H1 (cell line): ENCODE results near the gene GTF2H2C_2.
"Not testable (repeated sequence)": the region's sequence is repeated elsewhere in the genome, so short reads cannot be mapped to it uniquely, and the experiment has no call there.

Source experiments
- CTCF ChIA-PET: fragments of 300-600 bp; sonication (Branson Sonifier 250); formaldehyde crosslinking; loops from one replicate; lab custom pipeline; 2021; ENCODE audit not compliant: partially characterized antibody; lab: Charles Lee
- POLR2A ChIA-PET: fragments of 300-600 bp; sonication (Branson Sonifier 250); formaldehyde crosslinking; loops from one replicate; lab custom pipeline; 2021; ENCODE audit warnings: inconsistent platforms; ENCODE audit not compliant: partially characterized antibody; lab: Charles Lee
- DNase-seq, 2 experiments: peaks; one replicate each; pipeline versions ENCODE4 v3.0.0 to v3.0.0-alpha.2; 2010 to 2022; ENCODE audit warnings: low spot score in 2 of 2, low read depth in 1 of 2, mixed read lengths in 1 of 2
- FAIRE-seq: peaks from 2 replicates; lab custom pipeline; 2011; peaks lifted over from hg19 to GRCh38; lab: Jason Lieb, UNC
- H2AFZ ChIP-seq: 2 replicates; pipeline ENCODE4 v1.8.1; 2012; ENCODE audit warnings: low read length, inconsistent platforms
- H2AK5ac ChIP-seq: 2 replicates; pipeline ENCODE4 v1.6.1; 2013; ENCODE audit warnings: low read depth, low read length
- H2BK120ac ChIP-seq: replicated peaks from 2 replicates; pipeline ENCODE3; 2013; ENCODE audit warnings: low read depth, low read length, inconsistent platforms
- H2BK12ac ChIP-seq: 2 replicates; pipeline ENCODE4 v1.6.1; 2013; ENCODE audit warnings: low read depth, low read length
- H2BK15ac ChIP-seq: 2 replicates; pipeline ENCODE4 v1.6.1; 2013; ENCODE audit warnings: low read length
- H2BK20ac ChIP-seq: 2 replicates; pipeline ENCODE4 v1.6.1; 2013; ENCODE audit warnings: low read length
- H2BK5ac ChIP-seq: 2 replicates; pipeline ENCODE4 v1.6.1; 2013; ENCODE audit warnings: low read depth, low read length
- H3K14ac ChIP-seq: 2 replicates; pipeline ENCODE4 v1.6.1; 2013; ENCODE audit warnings: inconsistent platforms; ENCODE audit not compliant: insufficient read length
- H3K18ac ChIP-seq: 2 replicates; pipeline ENCODE4 v1.6.1; 2013; ENCODE audit warnings: low read length; ENCODE audit errors: extremely low read depth
- H3K23ac ChIP-seq: 2 replicates; pipeline ENCODE4 v1.6.1; 2013; ENCODE audit warnings: inconsistent platforms; ENCODE audit not compliant: insufficient read length
- H3K23me2 ChIP-seq: 2 replicates; pipeline ENCODE4 v1.6.1; 2013; ENCODE audit warnings: low read depth, low read length
- H3K27ac ChIP-seq: 2 replicates; pipeline ENCODE4 v1.6.1; 2011; ENCODE audit warnings: low read depth, low read length, inconsistent platforms
- H3K27me3 ChIP-seq, 4 experiments: replicated peaks in 1 of 4; 1 replicate in 1 of 4; 2 replicates in 3 of 4; pipeline versions ENCODE4 v1.6.1 to v1.8.1; 2011 to 2013; ENCODE audit warnings: low read length in 3 of 4, mild to moderate bottlenecking in 3 of 4, inconsistent platforms in 2 of 4, mixed read lengths in 2 of 4, moderate library complexity in 1 of 4; ENCODE audit not compliant: control insufficient read depth in 3 of 4, insufficient read depth in 3 of 4; ENCODE audit errors: extremely low read depth in 1 of 4
- H3K36me3 ChIP-seq, 4 experiments: 2 replicates each; pipeline versions ENCODE4 v1.6.1 to v1.8.1; 2011 to 2013; ENCODE audit warnings: mild to moderate bottlenecking in 4 of 4, low read length in 3 of 4, moderate library complexity in 2 of 4, control low read depth in 1 of 4, inconsistent platforms in 1 of 4; ENCODE audit not compliant: insufficient read depth in 4 of 4, control insufficient read depth in 2 of 4
- H3K4ac ChIP-seq: replicated peaks from 2 replicates; pipeline ENCODE3; 2013; ENCODE audit warnings: low read length, low read depth, mixed read lengths, inconsistent platforms; ENCODE audit not compliant: insufficient read length
- H3K4me1 ChIP-seq, 4 experiments: replicated peaks in 1 of 4; 1 replicate in 1 of 4; 2 replicates in 3 of 4; pipeline versions ENCODE4 v1.6.1 to v1.8.1; 2011 to 2013; ENCODE audit warnings: low read length in 3 of 4, inconsistent platforms in 2 of 4, mixed read lengths in 1 of 4; ENCODE audit not compliant: insufficient read depth in 4 of 4, control insufficient read depth in 3 of 4
- H3K4me2 ChIP-seq, 2 experiments: 2 replicates each; pipeline versions ENCODE4 v1.6.1 to v1.8.1; 2011 to 2013; ENCODE audit warnings: low read depth in 2 of 2, low read length in 2 of 2, control low read depth in 1 of 2, inconsistent platforms in 1 of 2, mild to moderate bottlenecking in 1 of 2; ENCODE audit not compliant: insufficient read depth in 1 of 2
- H3K4me3 ChIP-seq, 4 experiments: fragments of 200-600, 300-600 bp in 1 of 4; sonication (generic), shearing (Covaris generic), sonication (Bioruptor Twin) in 1 of 4; 2 replicates each; pipeline versions ENCODE4 v1.5.1 to v1.8.1; 2011 to 2016; ENCODE audit warnings: low read length in 4 of 4, low read depth in 3 of 4, control low read depth in 2 of 4, inconsistent platforms in 2 of 4, mild to moderate bottlenecking in 2 of 4, mixed read lengths in 1 of 4, moderate library complexity in 1 of 4; ENCODE audit not compliant: insufficient read depth in 2 of 4; ENCODE audit errors: extremely low read depth in 1 of 4
- H3K56ac ChIP-seq: replicated peaks from 2 replicates; pipeline ENCODE3; 2013; ENCODE audit warnings: low read depth, mild to moderate bottlenecking, mixed read lengths, low read length, inconsistent platforms; ENCODE audit not compliant: insufficient read length
- H3K79me1 ChIP-seq: 2 replicates; pipeline ENCODE4 v1.6.1; 2013; ENCODE audit warnings: low read depth, low read length, control low read depth
- H3K79me2 ChIP-seq, 2 experiments: 2 replicates each; pipeline versions ENCODE4 v1.6.1 to v1.8.1; 2012 to 2013; ENCODE audit warnings: low read length in 2 of 2, mild to moderate bottlenecking in 2 of 2, inconsistent platforms in 1 of 2; ENCODE audit not compliant: insufficient read depth in 2 of 2, control insufficient read depth in 1 of 2
- H3K9ac ChIP-seq, 4 experiments: replicated peaks in 1 of 4; 1 replicate in 1 of 4; 2 replicates in 3 of 4; pipeline versions ENCODE4 v1.6.1 to v1.8.1; 2011 to 2013; ENCODE audit warnings: low read depth in 3 of 4, low read length in 3 of 4, control low read depth in 2 of 4, mild to moderate bottlenecking in 2 of 4, moderate library complexity in 2 of 4, inconsistent platforms in 1 of 4; ENCODE audit errors: extremely low read depth in 1 of 4
- H3K9me3 ChIP-seq, 2 experiments: 2 replicates each; pipeline versions ENCODE4 v1.6.1 to v1.8.1; 2012 to 2013; ENCODE audit warnings: mild to moderate bottlenecking in 2 of 2, moderate library complexity in 2 of 2, control low read depth in 1 of 2, inconsistent platforms in 1 of 2, low read depth in 1 of 2, low read length in 1 of 2, mixed read lengths in 1 of 2; ENCODE audit not compliant: insufficient read depth in 2 of 2
- H4K20me1 ChIP-seq, 2 experiments: replicated peaks in 1 of 2; 2 replicates each; pipeline versions ENCODE3 to v1.8.1; 2011 to 2013; ENCODE audit warnings: inconsistent platforms in 2 of 2, low read length in 2 of 2, mild to moderate bottlenecking in 1 of 2; ENCODE audit not compliant: insufficient read depth in 2 of 2, control insufficient read depth in 1 of 2
- H4K5ac ChIP-seq: 2 replicates; pipeline ENCODE4 v1.6.1; 2013; ENCODE audit warnings: low read length, low read depth, mixed read lengths, inconsistent platforms; ENCODE audit not compliant: insufficient read length
- H4K8ac ChIP-seq: 2 replicates; pipeline ENCODE4 v1.8.0; 2013; ENCODE audit warnings: mild to moderate bottlenecking, moderate library complexity, low read length, inconsistent platforms; ENCODE audit not compliant: insufficient read depth; ENCODE audit errors: extremely low read depth
- H4K91ac ChIP-seq: replicated peaks from 2 replicates; pipeline ENCODE3; 2013; ENCODE audit warnings: low read length, mixed read lengths, inconsistent platforms; ENCODE audit not compliant: insufficient read length
- WGBS, 2 experiments: shearing (Covaris generic) in 1 of 2; methylation state at CpG; one replicate each; pipeline versions ENCODE4 v1.1.6 to v1.1.7; 2013 to 2015; ENCODE audit warnings: low lambda C conversion rate in 2 of 2, mixed read lengths in 2 of 2, inconsistent platforms in 1 of 2, low coverage in 1 of 2, missing lambda C conversion rate in 1 of 2; ENCODE audit not compliant: insufficient replicate concordance in 2 of 2, insufficient coverage in 1 of 2, insufficient read length in 1 of 2; ENCODE audit errors: extremely low coverage in 1 of 2, missing lambda C conversion rate in 1 of 2; 5-methylcytosine and 5-hydroxymethylcytosine counted together

The GTF2H2C_2 gene

DNA sequence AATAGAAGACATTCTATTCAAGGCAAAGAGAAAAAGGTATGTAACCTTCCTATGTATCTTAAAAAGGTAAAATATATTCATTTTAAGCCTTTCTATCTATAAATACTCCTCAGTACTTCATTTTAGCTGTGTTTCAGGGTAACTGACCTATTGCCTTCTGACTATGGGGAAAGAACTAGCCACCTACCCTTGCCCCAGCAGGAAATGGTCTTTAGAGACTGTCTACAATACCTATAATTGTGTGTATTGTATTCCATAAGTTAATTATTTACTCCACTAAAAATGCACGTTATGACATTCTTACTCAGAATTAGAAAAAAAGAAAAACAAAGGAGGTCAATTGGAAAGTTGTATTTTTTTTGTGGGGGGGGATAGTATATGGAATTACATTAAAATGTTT lies 6.2 kb downstream of the GTF2H2C_2 start:
- H3K18ac ChIP-seq, H3K4ac ChIP-seq, H4K20me1 ChIP-seq, H3K56ac ChIP-seq, H3K14ac ChIP-seq, FAIRE-seq, H4K91ac ChIP-seq, H3K36me3 ChIP-seq, H2BK15ac ChIP-seq, H4K8ac ChIP-seq, H3K27ac ChIP-seq, H3K23me2 ChIP-seq, H3K79me1 ChIP-seq, CTCF ChIA-PET, H2BK20ac ChIP-seq, H2BK120ac ChIP-seq, H3K4me2 ChIP-seq, POLR2A ChIA-PET, DNase-seq, H3K27me3 ChIP-seq, H3K9ac ChIP-seq, H3K9me3 ChIP-seq, H2BK5ac ChIP-seq, H4K5ac ChIP-seq, H3K4me1 ChIP-seq, H3K23ac ChIP-seq, H2AFZ ChIP-seq, H2AK5ac ChIP-seq, H3K4me3 ChIP-seq, H3K79me2 ChIP-seq, H2BK12ac ChIP-seq: not testable (repeated sequence)
- no CpG with 5 or more reads among the region's 1 CpG for WGBS, 2 experiments

DNA sequence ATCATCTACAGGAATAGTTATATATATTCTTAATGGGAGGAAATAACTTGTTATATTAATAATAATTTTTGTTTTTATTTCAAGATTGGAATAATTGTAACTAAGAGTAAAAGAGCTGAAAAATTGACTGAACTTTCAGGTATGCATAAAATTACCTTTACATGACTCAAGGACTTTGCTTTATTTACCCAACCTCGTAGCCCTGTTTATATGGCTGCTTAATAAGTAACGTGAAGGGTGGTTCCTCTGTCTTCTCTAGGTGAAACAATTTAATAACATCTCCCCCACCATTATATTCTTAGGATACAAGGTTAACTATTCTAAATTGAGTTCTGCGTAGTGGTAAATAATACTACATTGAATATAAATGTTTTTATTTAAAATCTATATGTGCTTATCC lies 8.0 kb downstream of the GTF2H2C_2 start:
- H2AFZ ChIP-seq, H3K23me2 ChIP-seq, H2BK15ac ChIP-seq, H4K20me1 ChIP-seq, H2BK12ac ChIP-seq, CTCF ChIA-PET, H4K91ac ChIP-seq, H2BK5ac ChIP-seq, H4K8ac ChIP-seq, POLR2A ChIA-PET, H3K27ac ChIP-seq, H3K4ac ChIP-seq, H3K9me3 ChIP-seq, H3K14ac ChIP-seq, FAIRE-seq, H3K4me2 ChIP-seq, H4K5ac ChIP-seq, H3K23ac ChIP-seq, H2AK5ac ChIP-seq, H3K9ac ChIP-seq, H3K18ac ChIP-seq, H2BK20ac ChIP-seq, H3K4me3 ChIP-seq, H3K79me2 ChIP-seq, H3K79me1 ChIP-seq, DNase-seq, H3K36me3 ChIP-seq, H3K27me3 ChIP-seq, H3K4me1 ChIP-seq, H3K56ac ChIP-seq, H2BK120ac ChIP-seq: not testable (repeated sequence)
- WGBS, 2 experiments, result no CpG with 5 or more reads among the region's 3 CpGs
